Tibial artery (tissue), 4 donors: Measurements from ENCODE around the gene KCNN3.

Source experiments
- DNase-seq, 2 donors: peaks; one replicate each; pipeline ENCODE4 v3.0.0-alpha.2; 2019
- H3K27ac ChIP-seq, 2 donors: fragments of 200-600 bp; sonication (generic) in 1 of 2; 1 replicate in 1 of 2; 2 replicates in 1 of 2; pipeline ENCODE4 v1.5.1; 2018 to 2019; ENCODE audit warnings: mild to moderate bottlenecking in 1 of 2
- H3K27me3 ChIP-seq, 2 donors: fragments of 200-600 bp; sonication (generic) in 1 of 2; one replicate each; pipeline versions ENCODE4 v1.5.1 to v1.6.0; 2016 to 2019
- H3K36me3 ChIP-seq, 3 donors: fragments of 200-600 bp; sonication (generic) in 2 of 3; one replicate each; pipeline ENCODE4 v1.5.1; 2016 to 2019; ENCODE audit warnings: mild to moderate bottlenecking in 2 of 3
- H3K4me1 ChIP-seq, 4 donors: fragments of 200-600 bp; sonication (generic) in 2 of 4; 1 replicate in 3 of 4; 2 replicates in 1 of 4; pipeline ENCODE4 v1.5.1; 2016 to 2019
- H3K4me3 ChIP-seq, 2 donors: fragments of 200-600 bp; sonication (generic) in 1 of 2; 1 replicate in 1 of 2; 2 replicates in 1 of 2; pipeline ENCODE4 v1.5.1; 2018 to 2019; ENCODE audit warnings: mild to moderate bottlenecking in 2 of 2
- H3K9me3 ChIP-seq, 3 donors: fragments of 200-600 bp; sonication (generic) in 1 of 3; one replicate each; pipeline ENCODE4 v1.5.1; 2016 to 2019
- CTCF ChIP-seq, 2 experiments: fragments of 200-600 bp in 1 of 2; fragments of 450-650 bp in 1 of 2; IDR thresholded peaks; one replicate each; pipeline ENCODE4 v1.5.1; 2017 to 2019; ENCODE audit warnings: antibody characterized with exemption in 2 of 2, mild to moderate bottlenecking in 1 of 2, moderate library complexity in 1 of 2
- intact Hi-C: fragments of 100-400 bp; cut with DNase I; formaldehyde crosslinking; loops from one replicate; pipeline ENCODE4 v1.15.0; 2023; ENCODE audit warnings: low total_unique reads

Gene KCNN3

GRCh38 chr1:154742606-154743005 is 127.5 kb downstream of the KCNN3 start:
- Histone ChIP-seq H3K27me3 (peaks cover 0 to 39% of the 10 kb centered on the region in 2 donors), H3K4me3 (no peak overlapping the region), H3K36me3 (no peaks in the 10 kb centered on the region), H3K9me3 (no peaks in the 10 kb centered on the region), H3K27ac (no peak overlapping the region), H3K4me1 (no peaks in the 10 kb centered on the region)
- intact Hi-C loops: no loop called here
- TF ChIP-seq CTCF (IDR thresholded peaks at IDR 0.05): no peak
- DNase-seq: no peak

- no peaks in the 10 kb centered on the region for H3K4me1 ChIP-seq
- H3K36me3 ChIP-seq: no peaks in the 10 kb centered on the region
- peaks cover 0 to 32% of the 10 kb centered on the region in 2 donors for H3K27me3 ChIP-seq
- H3K9me3 ChIP-seq: no peaks in the 10 kb centered on the region
- intact Hi-C loops: no loop called here
- no peak overlapping the region for H3K4me3 ChIP-seq
- no peak for TF ChIP-seq CTCF (IDR thresholded peaks at IDR 0.05)
- DNase-seq: no peak
- H3K27ac ChIP-seq: no peak overlapping the region
Observed at GRCh38 chr1:154741741-154742495, 128.2 kb downstream of the KCNN3 start.

GRCh38 chr1:154741327-154741726 is 128.8 kb downstream of the KCNN3 start:
- intact Hi-C loops: no loop called here
- DNase-seq: no peak
- Histone ChIP-seq H3K9me3 (no peaks in the 10 kb centered on the region), H3K27me3 (peaks cover 0 to 28% of the 10 kb centered on the region in 2 donors), H3K4me3 (no peak overlapping the region), H3K4me1 (no peaks in the 10 kb centered on the region), H3K36me3 (no peaks in the 10 kb centered on the region), H3K27ac (no peak overlapping the region)
- TF ChIP-seq CTCF (IDR thresholded peaks at IDR 0.05): no peak

GRCh38 chr1:154739654-154740053 is 130.4 kb downstream of the KCNN3 start:
- Histone ChIP-seq H3K9me3 (no peaks in the 10 kb centered on the region), H3K27me3 (peaks cover 0 to 31% of the 10 kb centered on the region in 2 donors), H3K4me1 (no peaks in the 10 kb centered on the region), H3K4me3 (no peak overlapping the region), H3K27ac (no peak overlapping the region), H3K36me3 (no peaks in the 10 kb centered on the region)
- TF ChIP-seq CTCF (IDR thresholded peaks at IDR 0.05): no peak
- DNase-seq: no peak
- intact Hi-C loops: no loop called here

GRCh38 chr1:154736841-154737240 is 133.2 kb downstream of the KCNN3 start:
- no peak for TF ChIP-seq CTCF (IDR thresholded peaks at IDR 0.05)
- Histone ChIP-seq H3K27me3 (peaks cover 0 to 24% of the 10 kb centered on the region in 2 donors), H3K4me3 (no peak overlapping the region), H3K36me3 (no peaks in the 10 kb centered on the region), H3K4me1 (no peaks in the 10 kb centered on the region), H3K27ac (no peak overlapping the region), H3K9me3 (no peaks in the 10 kb centered on the region)
- no peak for DNase-seq
- intact Hi-C loops: no loop called here
